HG02981 (cell line): Measurements from ENCODE around the gene TSPAN5.
A peak's percentile ranks its signal among the peaks of the same experiment; 100 is the strongest.

Experiments
- ATAC-seq: cut with Tn5 transposase; IDR thresholded peaks from one replicate; pipeline ENCODE4 v1.9.1; 2021; ENCODE audit warnings: mild to moderate bottlenecking, moderate library complexity; ENCODE audit not compliant: unreplicated experiment

The TSPAN5 gene

DNA sequence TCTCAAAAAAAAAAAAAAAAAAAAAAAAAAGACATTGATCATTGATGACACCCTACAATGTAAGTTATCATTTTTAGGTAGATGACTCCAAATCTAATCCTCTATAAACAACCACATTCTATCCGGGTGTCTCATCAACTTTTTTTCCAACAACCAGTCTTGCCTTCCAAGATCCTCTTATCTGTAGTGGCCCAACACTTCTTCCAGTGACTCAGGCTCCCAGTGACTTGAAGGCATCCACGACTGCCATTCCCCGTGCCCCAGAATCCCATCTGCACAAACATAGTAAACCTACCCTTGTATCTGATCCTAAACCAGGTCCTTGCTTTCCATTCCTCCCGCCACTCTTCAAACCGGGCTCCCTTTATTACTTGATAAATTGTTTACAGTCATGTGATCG lies 15.6 kb upstream of the TSPAN5 start:
- no peak for ATAC-seq

GRCh38 chr4:98673288-98673644 lies 14.9 kb upstream of the TSPAN5 start:
- no peak for ATAC-seq

DNA sequence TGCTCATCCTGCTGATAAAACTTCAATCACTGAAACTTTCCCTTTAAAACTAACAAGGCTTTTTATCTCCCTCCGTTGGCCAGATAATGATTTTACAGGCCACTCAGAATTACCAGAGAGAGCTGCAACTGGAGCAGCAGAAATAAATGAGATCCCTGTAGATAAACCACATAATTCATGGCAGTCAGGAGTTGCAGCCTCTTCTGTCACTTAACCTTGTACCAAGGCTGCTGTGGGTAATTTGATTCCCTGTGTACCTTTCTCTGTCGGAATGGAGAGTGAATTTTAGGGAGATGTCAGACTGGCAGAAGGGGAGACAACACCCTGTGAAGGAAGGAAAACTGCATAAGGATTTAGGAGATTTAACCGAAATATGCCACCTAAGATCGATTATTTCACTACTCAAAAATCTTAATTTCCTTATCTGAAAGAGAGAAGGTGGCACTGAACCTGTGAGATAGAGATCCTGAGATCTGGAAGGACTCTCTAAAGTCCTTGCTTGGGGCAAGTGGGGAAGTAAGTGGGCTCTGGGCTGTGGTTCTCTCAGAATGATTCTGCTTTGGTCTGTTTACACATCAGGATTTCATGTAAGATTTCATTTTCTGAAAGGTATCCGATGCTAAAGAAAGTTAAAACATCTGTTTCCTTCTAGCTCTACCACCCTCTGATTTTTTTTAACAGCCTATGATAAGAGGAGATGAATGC lies 14.3 kb upstream of the TSPAN5 start:
- ATAC-seq = no peak

DNA sequence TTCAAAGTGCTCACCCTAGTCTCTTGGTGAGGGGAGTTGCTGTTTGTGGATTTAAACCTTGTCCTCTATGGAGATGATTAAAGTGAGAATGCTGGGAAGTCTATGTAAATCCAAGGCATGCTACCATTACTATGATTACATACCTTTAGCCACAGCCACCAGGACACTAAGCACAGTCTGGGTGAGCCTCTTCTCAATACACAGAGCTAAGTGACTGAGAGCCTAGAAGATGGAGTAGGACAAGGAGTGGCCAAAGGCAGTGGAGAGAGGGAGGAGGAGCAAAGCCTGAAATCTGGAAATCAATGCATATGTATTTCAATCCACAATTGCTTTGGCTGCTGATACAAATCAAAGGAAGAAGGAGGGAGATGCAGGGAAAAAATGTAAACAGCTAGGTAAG lies 12.7 kb upstream of the TSPAN5 start:
- no peak for ATAC-seq

GRCh38 chr4:98670186-98670585 lies 11.8 kb upstream of the TSPAN5 start:
- no peak for ATAC-seq

GRCh38 chr4:98669577-98669976 lies 11.2 kb upstream of the TSPAN5 start:
- ATAC-seq = no peak

DNA sequence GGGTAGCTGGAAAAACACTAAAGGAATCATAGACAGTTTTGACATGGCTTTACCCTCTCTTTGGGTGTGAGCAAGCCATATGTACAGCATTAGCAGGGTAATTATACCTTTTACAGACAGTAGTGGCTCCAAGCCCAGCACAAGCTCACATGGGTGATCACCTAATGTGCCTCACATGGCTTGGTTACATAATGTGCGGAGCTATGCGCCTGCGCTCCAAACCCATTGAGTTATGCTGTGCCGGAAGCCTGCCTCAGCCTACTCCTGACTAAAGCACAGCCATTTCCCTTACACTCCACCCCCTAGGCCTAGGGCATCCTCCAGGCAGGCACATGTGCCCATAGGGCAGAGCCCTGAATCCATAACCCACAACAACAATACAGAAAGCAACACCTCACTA lies 6.5 kb upstream of the TSPAN5 start:
- ATAC-seq = no peak

GRCh38 chr4:98663226-98664006 lies 5.0 kb upstream of the TSPAN5 start:
- ATAC-seq = peak; percentile 74

DNA sequence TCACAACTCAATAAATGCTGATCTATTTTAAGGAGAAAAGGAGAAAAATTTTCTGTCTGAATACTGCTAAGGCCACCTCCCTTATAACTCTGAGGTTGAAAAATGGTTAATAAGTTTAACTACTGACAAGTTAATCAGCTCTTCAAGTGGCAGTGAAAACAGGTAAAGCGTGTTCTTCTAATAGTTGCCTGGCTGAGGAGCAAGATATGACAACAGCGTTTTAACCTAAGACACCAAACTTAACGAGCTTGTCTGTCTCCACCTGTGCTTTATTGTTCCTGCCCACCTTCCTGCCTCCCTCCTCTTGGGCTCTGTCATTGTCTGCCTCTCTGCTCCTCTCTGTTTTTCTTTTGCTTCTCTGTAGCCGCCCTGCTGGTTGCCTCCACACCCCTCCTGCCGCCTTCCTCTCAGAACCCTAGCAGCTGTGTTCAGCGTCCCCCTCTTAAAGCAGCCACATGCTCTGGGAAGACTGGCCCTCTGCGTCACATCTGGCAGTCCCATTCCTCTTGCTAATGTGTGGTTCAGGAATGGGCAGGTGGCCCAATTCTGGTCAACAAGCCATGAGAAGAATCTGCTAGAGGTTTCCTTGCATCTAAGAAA lies 4.3 kb upstream of the TSPAN5 start:
- ATAC-seq = no peak

DNA sequence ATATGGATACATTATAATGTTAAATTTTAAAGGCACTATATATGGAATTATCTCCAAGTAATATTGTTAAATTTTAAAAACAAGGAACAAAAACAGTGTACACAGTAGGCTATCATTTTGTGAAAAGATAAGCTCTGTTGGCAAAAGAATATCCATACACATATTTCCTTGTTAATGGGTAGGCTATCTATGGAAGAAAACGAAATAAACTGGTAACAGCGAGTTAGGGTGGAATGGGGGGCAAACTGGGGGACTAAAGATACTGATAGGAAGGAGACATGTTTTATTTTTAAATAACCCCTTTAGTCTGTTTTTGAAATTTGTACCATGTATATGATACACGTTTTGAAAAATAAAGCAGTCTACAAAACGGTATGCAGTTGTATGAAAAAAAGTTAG lies 3.6 kb upstream of the TSPAN5 start:
- no peak for ATAC-seq

- no peak for ATAC-seq
Observed at GRCh38 chr4:98661371-98662054, 3.1 kb upstream of the TSPAN5 start.

- ATAC-seq = no peak
Observed at GRCh38 chr4:98659741-98660462, 1.5 kb upstream of the TSPAN5 start.

DNA sequence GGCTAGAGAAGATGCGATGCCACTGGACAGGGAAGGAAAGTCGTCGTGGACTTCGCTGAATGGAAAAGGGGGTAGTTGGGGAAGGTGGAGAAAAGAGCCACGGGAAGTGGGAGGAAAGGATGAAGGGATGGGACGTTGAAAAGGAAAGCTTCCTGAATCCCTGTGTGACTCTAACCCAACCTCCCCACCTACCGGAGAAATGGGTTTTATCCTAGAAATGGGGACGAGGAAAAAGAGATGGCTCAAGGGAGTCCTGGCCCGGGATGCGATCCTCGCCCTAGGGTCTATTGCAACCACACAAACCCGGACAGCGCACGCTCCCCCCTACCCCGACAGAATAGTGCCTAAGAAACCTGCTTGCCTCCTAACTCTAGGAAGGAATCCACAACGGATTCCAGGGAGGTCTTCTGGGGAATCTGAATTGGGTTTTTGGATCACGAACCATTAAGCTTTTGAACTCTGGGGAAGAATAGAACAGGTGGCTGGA lies 738 bp upstream of the TSPAN5 start:
- ATAC-seq = no peak

DNA sequence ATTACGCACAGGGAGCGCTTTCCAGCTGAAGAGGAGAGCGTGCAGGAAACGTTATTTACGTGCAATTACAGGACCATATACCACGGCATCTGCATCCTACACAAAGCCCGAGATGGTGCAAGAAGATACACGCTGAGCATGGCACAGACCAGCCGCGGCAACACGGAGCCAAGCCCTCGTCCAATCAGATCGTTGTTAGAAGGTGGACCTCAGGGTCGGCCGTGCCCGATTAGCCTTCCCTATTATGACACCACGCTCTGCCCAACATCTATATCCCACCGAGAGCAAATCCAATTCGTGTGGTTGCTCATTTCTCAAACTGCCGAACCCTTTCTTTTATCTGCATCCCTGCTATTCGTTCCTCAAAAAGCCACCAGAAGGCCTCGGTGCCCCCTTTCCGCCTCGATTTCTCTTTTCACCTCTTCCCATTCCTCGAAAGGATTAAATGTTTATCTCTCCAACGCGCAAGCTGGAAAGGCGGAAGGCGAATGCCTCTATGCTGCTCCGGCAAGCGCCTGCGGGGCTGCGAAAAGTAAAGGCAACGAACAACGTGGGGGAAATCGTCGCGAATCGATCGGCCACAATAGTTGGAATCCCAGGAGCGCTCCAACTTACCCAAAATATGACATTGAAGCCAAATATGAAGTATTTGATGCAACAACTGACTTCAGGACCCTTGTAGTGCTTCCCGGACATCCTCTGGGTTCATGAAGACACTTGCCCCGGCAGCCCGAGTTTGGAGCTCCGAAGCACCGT lies 702 bp downstream of the TSPAN5 start:
- ATAC-seq = peak; percentile 12

DNA sequence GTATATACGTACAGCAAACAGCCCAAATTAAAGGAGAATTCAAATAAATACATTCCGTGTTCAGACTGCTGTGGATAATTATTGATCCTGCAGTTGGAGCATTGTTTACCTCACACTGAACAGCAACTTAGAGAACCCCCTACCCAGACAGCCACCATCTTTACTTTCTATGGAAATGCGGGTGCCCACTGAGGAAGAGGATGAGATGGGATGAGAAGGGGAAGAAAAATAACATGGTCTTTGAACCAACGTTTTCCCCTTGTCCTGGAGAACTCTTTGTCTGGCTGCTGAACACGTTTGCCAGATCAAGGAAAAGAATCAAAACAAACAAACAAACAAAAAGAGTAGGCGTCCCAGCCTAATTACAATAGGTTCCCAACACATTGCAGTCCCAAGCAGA lies 1.5 kb downstream of the TSPAN5 start:
- no peak for ATAC-seq

- no peak for ATAC-seq
Observed at GRCh38 chr4:98656443-98656842, 2.0 kb downstream of the TSPAN5 start.

- ATAC-seq = no peak
Observed at GRCh38 chr4:98653890-98654867, 4.2 kb downstream of the TSPAN5 start.

GRCh38 chr4:98652996-98653395 lies 5.4 kb downstream of the TSPAN5 start:
- no peak for ATAC-seq

DNA sequence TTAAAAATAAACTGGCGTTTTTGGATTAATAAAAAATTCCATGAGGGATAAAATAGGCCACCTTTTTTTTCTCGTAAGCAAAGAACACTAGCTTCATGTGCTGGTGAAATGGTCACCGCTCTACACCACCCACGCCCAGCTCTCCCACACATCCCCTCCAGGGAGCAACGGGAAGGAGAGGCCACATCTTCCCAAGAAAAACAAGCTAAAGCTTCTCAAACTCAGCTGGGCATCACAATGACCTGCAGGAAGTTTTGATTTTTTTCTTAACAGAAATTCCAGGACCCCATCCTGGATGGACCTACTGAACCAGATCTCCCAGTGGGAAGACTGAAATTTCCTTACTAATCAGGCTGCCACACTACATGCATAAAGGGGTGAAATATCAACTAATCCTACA lies 9.8 kb downstream of the TSPAN5 start:
- ATAC-seq = no peak
